Measurements from ENCODE around the gene CAMTA1.

DNA sequence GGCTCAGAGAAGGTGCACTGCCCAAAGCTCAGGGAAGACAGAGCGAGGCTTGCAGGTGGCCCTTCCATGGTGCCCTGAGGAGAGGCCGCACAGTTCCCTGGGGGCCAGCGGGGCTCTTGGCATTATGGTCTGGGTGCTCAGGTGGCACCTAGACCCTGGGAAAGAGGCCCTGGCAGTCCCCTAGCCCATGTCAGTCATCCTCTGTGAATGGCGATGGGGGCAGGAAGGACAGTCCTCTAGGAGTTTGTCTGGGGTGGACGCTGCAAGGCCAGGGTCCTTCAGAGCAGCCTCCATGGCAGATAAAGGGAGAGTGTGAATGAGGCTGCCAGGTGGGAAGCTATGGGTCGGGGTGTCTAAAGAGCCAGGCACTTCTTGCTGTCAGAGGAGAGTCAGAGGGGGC lies 640.0 kb downstream of the CAMTA1 start:
- TF ChIP-seq, protein P1, sequence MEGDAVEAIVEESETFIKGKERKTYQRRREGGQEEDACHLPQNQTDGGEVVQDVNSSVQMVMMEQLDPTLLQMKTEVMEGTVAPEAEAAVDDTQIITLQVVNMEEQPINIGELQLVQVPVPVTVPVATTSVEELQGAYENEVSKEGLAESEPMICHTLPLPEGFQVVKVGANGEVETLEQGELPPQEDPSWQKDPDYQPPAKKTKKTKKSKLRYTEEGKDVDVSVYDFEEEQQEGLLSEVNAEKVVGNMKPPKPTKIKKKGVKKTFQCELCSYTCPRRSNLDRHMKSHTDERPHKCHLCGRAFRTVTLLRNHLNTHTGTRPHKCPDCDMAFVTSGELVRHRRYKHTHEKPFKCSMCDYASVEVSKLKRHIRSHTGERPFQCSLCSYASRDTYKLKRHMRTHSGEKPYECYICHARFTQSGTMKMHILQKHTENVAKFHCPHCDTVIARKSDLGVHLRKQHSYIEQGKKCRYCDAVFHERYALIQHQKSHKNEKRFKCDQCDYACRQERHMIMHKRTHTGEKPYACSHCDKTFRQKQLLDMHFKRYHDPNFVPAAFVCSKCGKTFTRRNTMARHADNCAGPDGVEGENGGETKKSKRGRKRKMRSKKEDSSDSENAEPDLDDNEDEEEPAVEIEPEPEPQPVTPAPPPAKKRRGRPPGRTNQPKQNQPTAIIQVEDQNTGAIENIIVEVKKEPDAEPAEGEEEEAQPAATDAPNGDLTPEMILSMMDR (tag by site-specific recombination; IDR thresholded peaks at IDR 0.05) = no peak
- TF ChIP-seq ZNF555 (tag by site-specific recombination; conservative IDR thresholded peaks at IDR 0.05) (no peak), ZNF138 (tag by site-specific recombination; IDR thresholded peaks at IDR 0.05; ENCODE audit: borderline replicate concordance) (no peak), ZNF146 (tag by site-specific recombination; IDR thresholded peaks at IDR 0.05) (no peak), SETDB1 (IDR thresholded peaks at IDR 0.05; ENCODE audit: insufficient read length, low read length) (no peak), YY1 (tag by site-specific recombination; IDR thresholded peaks at IDR 0.05) (no peak), ZNF670 (tag by site-specific recombination; IDR thresholded peaks at IDR 0.05; ENCODE audit: low read depth) (no peak), SALL2 (tag by site-specific recombination; IDR thresholded peaks at IDR 0.05; ENCODE audit: borderline replicate concordance) (no peak), ZNF549 (tag by site-specific recombination; IDR thresholded peaks at IDR 0.05) (no peak), MEIS1 (CRISPR knock-in tag; IDR thresholded peaks at IDR 0.05; ENCODE audit: borderline replicate concordance) (no peak)
- TF ChIP-seq, protein P2, sequence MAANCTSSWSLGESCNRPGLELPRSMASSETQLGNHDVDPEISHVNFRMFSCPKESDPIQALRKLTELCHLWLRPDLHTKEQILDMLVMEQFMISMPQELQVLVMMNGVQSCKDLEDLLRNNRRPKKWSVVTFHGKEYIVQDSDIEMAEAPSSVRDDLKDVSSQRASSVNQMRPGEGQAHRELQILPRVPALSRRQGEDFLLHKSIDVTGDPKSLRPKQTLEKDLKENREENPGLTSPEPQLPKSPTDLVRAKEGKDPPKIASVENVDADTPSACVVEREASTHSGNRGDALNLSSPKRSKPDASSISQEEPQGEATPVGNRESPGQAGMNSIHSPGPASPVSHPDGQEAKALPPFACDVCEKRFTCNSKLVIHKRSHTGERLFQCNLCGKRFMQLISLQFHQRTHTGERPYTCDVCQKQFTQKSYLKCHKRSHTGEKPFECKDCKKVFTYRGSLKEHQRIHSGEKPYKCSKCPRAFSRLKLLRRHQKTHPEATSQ (tag by site-specific recombination; IDR thresholded peaks at IDR 0.05) = no peak

Data from HEK293 (cell line).